ENCODE data around the gene SFSWAP.

Gene SFSWAP

DNA sequence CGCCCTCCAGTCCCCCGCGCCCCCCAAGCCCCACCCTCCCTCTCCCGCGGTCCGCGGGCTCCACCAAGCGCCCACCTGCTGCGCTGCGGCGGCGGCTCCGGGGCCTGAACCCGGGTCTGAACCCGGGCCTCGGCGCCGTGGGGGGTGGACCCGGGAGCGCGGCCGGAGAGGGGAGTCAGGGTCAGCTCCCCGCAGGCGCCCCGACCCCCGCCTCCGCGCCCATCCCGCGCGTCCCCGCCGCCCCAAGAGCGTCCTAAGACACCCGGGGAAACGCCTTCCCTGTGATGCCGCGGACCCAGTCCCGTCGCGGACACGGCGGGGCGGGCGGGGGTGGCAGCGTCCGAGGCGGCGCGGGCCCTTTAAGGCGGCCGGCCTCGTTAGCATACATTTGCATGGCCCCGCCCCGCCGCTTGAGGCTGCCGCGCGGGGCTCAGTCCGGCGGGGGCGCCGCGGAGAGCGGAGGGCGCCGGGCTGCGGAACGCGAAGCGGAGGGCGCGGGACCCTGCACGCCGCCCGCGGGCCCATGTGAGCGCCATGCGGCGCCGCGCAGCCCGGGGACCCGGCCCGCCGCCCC lies 117.2 kb downstream of the SFSWAP start, which contains the start of gene MMP17:
Gene MMP17 (plus strand): TSS at position 433 of the 574 bp plus-strand sequence. CDS start 102 bp downstream, at position 535.
- peak within 1 kb of the TSS; percentile 52 for H3K4me3 ChIP-seq (ENCODE audit: low read depth, low read length)
- H3K27ac ChIP-seq = no peak within 1 kb of the TSS

DNA sequence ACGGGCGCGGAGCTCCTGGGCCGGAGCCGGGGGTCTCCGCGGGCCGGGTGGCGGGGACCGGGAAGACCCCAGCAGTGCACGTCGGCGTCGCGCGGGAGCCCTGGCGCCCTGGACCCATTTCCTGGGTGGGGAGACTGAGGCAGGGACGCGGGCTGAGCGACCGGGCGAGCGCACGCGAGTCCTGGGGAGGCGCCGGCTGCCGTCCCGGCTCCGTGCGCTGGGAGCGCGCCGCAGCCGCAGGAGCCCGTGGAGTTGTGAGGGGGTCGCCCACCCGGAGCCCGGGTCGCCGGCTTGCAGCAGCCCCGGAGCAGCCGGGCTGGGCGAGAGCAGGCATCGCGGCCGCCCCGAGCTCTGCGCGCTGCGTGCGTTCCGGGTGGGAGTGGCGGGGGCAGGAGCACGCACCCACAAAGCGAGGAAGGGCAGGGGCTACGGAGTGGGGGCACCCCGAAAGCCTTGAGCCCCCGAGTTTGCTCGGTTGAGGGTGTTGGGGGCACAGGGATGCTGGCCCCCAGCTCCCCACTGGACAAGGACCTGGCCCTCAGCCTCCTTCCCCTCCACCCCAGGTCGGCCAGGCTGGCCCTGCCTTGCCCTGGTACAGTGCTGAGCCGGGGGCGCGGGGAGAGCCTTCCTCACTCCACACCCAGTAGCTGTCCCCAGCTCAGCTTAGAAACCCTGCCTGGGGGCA lies 117.9 kb downstream of the SFSWAP start:
- Histone ChIP-seq H3K9me3 (ENCODE audit: severe bottlenecking) (no peaks in the 10 kb centered on the region), H3K4me3 (ENCODE audit: low read depth, low read length) (peak overlapping the region; percentile 52), H3K27me3 (ENCODE audit: insufficient read depth, low read depth, severe bottlenecking) (no peaks in the 10 kb centered on the region), H3K27ac (no peak overlapping the region), H3K36me3 (no peaks in the 10 kb centered on the region)
- TF ChIP-seq, protein P1, sequence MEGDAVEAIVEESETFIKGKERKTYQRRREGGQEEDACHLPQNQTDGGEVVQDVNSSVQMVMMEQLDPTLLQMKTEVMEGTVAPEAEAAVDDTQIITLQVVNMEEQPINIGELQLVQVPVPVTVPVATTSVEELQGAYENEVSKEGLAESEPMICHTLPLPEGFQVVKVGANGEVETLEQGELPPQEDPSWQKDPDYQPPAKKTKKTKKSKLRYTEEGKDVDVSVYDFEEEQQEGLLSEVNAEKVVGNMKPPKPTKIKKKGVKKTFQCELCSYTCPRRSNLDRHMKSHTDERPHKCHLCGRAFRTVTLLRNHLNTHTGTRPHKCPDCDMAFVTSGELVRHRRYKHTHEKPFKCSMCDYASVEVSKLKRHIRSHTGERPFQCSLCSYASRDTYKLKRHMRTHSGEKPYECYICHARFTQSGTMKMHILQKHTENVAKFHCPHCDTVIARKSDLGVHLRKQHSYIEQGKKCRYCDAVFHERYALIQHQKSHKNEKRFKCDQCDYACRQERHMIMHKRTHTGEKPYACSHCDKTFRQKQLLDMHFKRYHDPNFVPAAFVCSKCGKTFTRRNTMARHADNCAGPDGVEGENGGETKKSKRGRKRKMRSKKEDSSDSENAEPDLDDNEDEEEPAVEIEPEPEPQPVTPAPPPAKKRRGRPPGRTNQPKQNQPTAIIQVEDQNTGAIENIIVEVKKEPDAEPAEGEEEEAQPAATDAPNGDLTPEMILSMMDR (IDR thresholded peaks at IDR 0.05; ENCODE audit: low read depth, low read length) = no peak
- peak; percentile 40 for DNase-seq

More for the DNA sequence above, 117.2 kb downstream of the SFSWAP start, which contains the start of gene MMP17:
- no peaks in the 10 kb centered on the region for H3K27me3 ChIP-seq (ENCODE audit: insufficient read depth, low read depth, severe bottlenecking)
- peak; percentile 71 for DNase-seq
- no peaks in the 10 kb centered on the region for H3K9me3 ChIP-seq (ENCODE audit: severe bottlenecking)
- TF ChIP-seq, protein P1 (IDR thresholded peaks at IDR 0.05; ENCODE audit: low read depth, low read length) = 0 out of 2 replicates have a peak, but pooled peaks have one; percentile 24
- H3K36me3 ChIP-seq = no peaks in the 10 kb centered on the region

DNA sequence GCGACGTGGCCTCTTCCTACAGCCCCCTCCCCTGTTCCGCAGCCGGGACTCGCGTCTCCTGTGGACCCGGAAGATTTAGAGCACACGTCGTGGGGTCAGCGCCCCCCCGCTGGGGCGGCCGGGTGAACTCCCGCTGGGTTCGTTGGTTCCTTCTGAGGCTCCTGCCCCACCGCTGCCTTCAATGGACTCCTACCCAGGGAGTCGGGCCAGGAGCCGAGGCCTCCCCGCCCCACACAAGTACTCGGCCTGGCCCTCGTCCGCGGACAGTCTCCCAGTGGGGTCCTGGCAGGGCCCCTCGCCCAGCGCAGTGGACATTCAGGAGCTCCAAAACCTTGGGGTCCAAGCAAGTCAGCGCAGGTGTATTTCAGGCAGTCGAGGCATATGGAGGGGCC lies 118.5 kb downstream of the SFSWAP start:
- H3K9me3 ChIP-seq (ENCODE audit: severe bottlenecking) = no peaks in the 10 kb centered on the region
- no peaks in the 10 kb centered on the region for H3K27me3 ChIP-seq (ENCODE audit: insufficient read depth, low read depth, severe bottlenecking)
- no peak for DNase-seq
- H3K27ac ChIP-seq = no peak overlapping the region
- H3K4me3 ChIP-seq (ENCODE audit: low read depth, low read length) = peak overlapping the region; percentile 52
- TF ChIP-seq, protein P1 (IDR thresholded peaks at IDR 0.05; ENCODE audit: low read depth, low read length) = no peak
- H3K36me3 ChIP-seq = no peaks in the 10 kb centered on the region

DNA sequence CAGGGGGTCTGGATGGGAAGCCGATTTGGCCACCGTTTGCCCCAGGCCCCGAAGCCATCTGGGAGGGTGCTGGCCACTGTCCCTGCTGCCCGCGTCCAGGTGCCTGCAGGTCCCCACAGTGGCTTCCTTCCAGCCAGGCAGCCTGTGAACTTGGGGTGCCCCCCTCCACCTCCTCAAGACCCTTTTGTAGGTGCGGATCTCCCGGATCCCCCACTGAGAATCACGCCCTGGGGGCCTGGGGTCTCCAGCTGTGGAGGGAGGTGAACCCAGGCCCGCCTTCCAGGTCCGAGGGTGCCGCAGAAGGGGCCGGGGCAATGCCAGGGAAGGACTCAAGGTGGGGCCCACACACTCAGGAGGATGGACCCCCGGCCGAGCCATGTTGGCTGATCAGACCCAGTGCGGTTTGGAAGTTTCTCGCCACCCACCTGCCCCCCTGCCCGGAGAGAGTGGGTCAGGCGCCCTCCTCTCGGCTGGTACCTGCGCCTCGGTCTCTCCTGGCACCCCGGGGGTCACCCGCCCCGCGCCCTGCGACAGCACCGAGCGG lies 119.0 kb downstream of the SFSWAP start:
- TF ChIP-seq, protein P1 (IDR thresholded peaks at IDR 0.05; ENCODE audit: low read depth, low read length) = no peak
- no peaks in the 10 kb centered on the region for H3K36me3 ChIP-seq
- no peaks in the 10 kb centered on the region for H3K9me3 ChIP-seq (ENCODE audit: severe bottlenecking)
- peak overlapping the region; percentile 88 for H3K27ac ChIP-seq
- no peak for DNase-seq
- peak overlapping the region; percentile 52 for H3K4me3 ChIP-seq (ENCODE audit: low read depth, low read length)
- H3K27me3 ChIP-seq (ENCODE audit: insufficient read depth, low read depth, severe bottlenecking) = no peaks in the 10 kb centered on the region

DNA sequence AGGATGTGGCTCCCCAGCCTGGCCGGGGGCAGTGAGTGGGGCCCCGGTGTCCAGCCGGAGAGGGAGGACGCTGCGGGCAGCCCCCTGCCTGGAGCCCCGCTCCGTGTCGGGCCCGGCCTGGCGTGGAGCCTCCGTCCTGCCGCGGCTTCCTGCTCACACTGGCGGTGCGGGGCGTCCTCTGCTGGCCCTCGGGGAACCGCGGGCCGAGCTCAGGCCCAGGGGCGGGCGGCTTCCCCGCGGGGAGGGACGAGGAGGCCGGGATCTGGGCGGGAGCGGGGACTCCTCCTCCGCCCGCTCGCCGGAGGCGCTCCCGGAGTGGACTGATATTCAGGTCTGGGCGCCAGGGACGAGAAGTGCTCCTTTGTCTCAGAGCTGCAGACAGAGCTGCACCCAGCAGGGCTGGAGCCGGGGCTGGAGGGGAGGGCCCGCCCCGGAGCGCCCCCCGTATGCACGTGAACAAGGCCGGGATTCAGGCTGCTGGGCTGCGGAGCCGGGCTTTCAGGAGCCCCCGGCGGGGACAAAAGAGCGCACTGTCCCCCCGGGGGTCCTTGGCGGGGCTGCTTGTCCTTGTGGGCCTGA lies 119.5 kb downstream of the SFSWAP start:
- peak; percentile 85 for DNase-seq
- no peaks in the 10 kb centered on the region for H3K27me3 ChIP-seq (ENCODE audit: insufficient read depth, low read depth, severe bottlenecking)
- H3K9me3 ChIP-seq (ENCODE audit: severe bottlenecking) = no peaks in the 10 kb centered on the region
- TF ChIP-seq, protein P1 (IDR thresholded peaks at IDR 0.05; ENCODE audit: low read depth, low read length) = peak; percentile 73
- H3K27ac ChIP-seq = peak overlapping the region; percentile 88
- H3K4me3 ChIP-seq (ENCODE audit: low read depth, low read length) = peak overlapping the region; percentile 52
- no peaks in the 10 kb centered on the region for H3K36me3 ChIP-seq
